GM12891 (cell line): ENCODE data around the gene PTMA.

Source experiments
- POLR2A ChIP-seq: IDR thresholded peaks from 2 replicates; pipeline ENCODE4 v1.6.1; 2011; ENCODE audit warnings: low read depth, low read length, control low read depth
- POLR2AphosphoS5 ChIP-seq: IDR thresholded peaks from 2 replicates; pipeline ENCODE4 v1.6.1; 2011; ENCODE audit warnings: low read depth, low read length, control low read depth

DNA sequence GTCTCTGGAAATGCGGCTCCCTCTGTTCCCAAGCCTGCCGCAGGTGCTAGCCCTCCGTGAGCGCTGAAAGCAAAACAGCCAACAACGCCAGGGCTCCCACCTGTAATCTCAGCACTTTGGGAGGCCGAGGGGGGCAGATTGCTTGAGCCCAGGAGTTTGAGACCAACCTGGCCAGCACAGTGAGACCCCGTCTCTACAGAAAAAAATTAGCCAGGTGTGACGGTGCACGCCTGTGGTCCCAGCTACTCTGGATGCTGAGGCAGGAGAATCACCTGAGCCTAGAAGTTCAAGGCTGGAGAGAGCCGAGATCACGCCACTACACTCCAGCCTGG lies 41.3 kb upstream of the PTMA start:
- TF ChIP-seq POLR2A = no peak
- no peak for TF ChIP-seq POLR2AphosphoS5
